HepG2 (cell line): ENCODE data around the gene CRLF1. TPM values are rescaled to one million over a fixed set of nuclear protein-coding genes. Genes with fewer than 3 reads are reported as not detected.
A peak's percentile ranks its signal among the peaks of the same experiment; 100 is the strongest.

Source experiments
- CBX5 ChIP-seq: sonication (generic); formaldehyde crosslinking; IDR thresholded peaks from 2 replicates; pipeline ENCODE4 v1.4.0; 2020; ENCODE audit warnings: missing genetic modification reagents, borderline replicate concordance
- CREBL2 ChIP-seq: sonication (generic); formaldehyde crosslinking; IDR thresholded peaks from 2 replicates; pipeline ENCODE4 v1.8.1; 2023; ENCODE audit warnings: missing genetic modification reagents, mild to moderate bottlenecking, borderline replicate concordance
- DPF2 ChIP-seq: sonication (generic); formaldehyde crosslinking; IDR thresholded peaks from 2 replicates; pipeline ENCODE4 v1.4.0; 2020; ENCODE audit warnings: mild to moderate bottlenecking, low read depth, missing genetic modification reagents, borderline replicate concordance
- ELF3 ChIP-seq: IDR thresholded peaks from 2 replicates; pipeline ENCODE4 v1.6.1; 2016; ENCODE audit warnings: missing genetic modification reagents, missing compliant biosample characterization
- KIAA2018 ChIP-seq: sonication (generic); formaldehyde crosslinking; IDR thresholded peaks from 2 replicates; pipeline ENCODE4 v1.5.0; 2020; ENCODE audit warnings: mild to moderate bottlenecking, missing genetic modification reagents, borderline replicate concordance
- NFKB2 ChIP-seq: sonication (generic); formaldehyde crosslinking; IDR thresholded peaks from 2 replicates; pipeline ENCODE4 v1.4.0; 2020; ENCODE audit warnings: missing genetic modification reagents, borderline replicate concordance
- SUZ12 ChIP-seq: fragments of 150-350 bp; IDR thresholded peaks from 2 replicates; pipeline ENCODE4 v1.6.1; 2014; ENCODE audit warnings: low read depth, low read length
- TFDP1 ChIP-seq: IDR thresholded peaks from 2 replicates; pipeline ENCODE4 v1.6.1; 2016; ENCODE audit warnings: missing compliant biosample characterization, missing genetic modification reagents, borderline replicate concordance
- ZNF142 ChIP-seq: sonication (generic); formaldehyde crosslinking; IDR thresholded peaks from 2 replicates; pipeline ENCODE4 v1.4.0; 2020; ENCODE audit warnings: missing genetic modification reagents
- ZNF549 ChIP-seq: sonication (generic); formaldehyde crosslinking; IDR thresholded peaks from 2 replicates; pipeline ENCODE4 v1.5.0; 2020; ENCODE audit warnings: missing genetic modification reagents
- ZNF749 ChIP-seq: sonication (generic); formaldehyde crosslinking; IDR thresholded peaks from 2 replicates; pipeline ENCODE4 v1.8.0; 2022; ENCODE audit warnings: mild to moderate bottlenecking, missing genetic modification reagents, moderate library complexity, borderline replicate concordance
- ZSCAN21 ChIP-seq: sonication (generic); formaldehyde crosslinking; IDR thresholded peaks from 2 replicates; pipeline ENCODE4 v1.8.0; 2022; ENCODE audit warnings: mild to moderate bottlenecking, missing genetic modification reagents, moderate library complexity, borderline replicate concordance
- polyA plus RNA-seq, 8 experiments: library from polyadenylated mRNA; depleted of rRNA in 3 of 8; stranded (reverse) in 7 of 8; unstranded in 1 of 8; fragments of >200 nt; fragmentation: Illumina TruSeq in 4 of 8; extraction: Trizol in 4 of 8; gene quantifications; 2 replicates each; pipeline versions ENCODE4 v1.2.1 to v1.2.3, GENCODE V29; 2011 to 2016; ENCODE audit warnings: low read depth in 4 of 8, missing spikeins in 1 of 8, mixed read lengths in 1 of 8; ENCODE audit not compliant: insufficient read depth in 1 of 8
- total RNA-seq, 5 experiments: library from RNA; depleted of rRNA; stranded (reverse); fragments of >200 nt; fragmentation: Illumina TruSeq; extraction: Trizol; gene quantifications; 2 replicates each; pipeline ENCODE4 v1.2.3, GENCODE V29; 2016; ENCODE audit warnings: low read depth in 1 of 5

The CRLF1 gene
- total and polyA plus RNA-seq, 2 of the 13 experiments (the other 11 are each of a cell fraction or from before 2014, with no cell fraction given) = 217 to 296 TPM

GRCh38 chr19:18588611-18589379 is 17.8 kb downstream of the CRLF1 start, which contains the start of gene REX1BD (continued):
- TF ChIP-seq CREBL2 (CRISPR knock-in tag) = no peak; the same call in 1 of the 2 replicates
- TF ChIP-seq NFKB2 (CRISPR knock-in tag) = no peak
- TF ChIP-seq CBX5 = peak; percentile 82; the same call in 1 of the 2 replicates
- TF ChIP-seq ELF3 (CRISPR knock-in tag) = peak; percentile 44; the same call in 1 of the 2 replicates
- TF ChIP-seq ZSCAN21 (CRISPR knock-in tag) = no peak
- no peak for TF ChIP-seq ZNF549 (CRISPR knock-in tag)
- 0 out of 2 replicates have a peak, but pooled peaks have one; percentile 3 for TF ChIP-seq KIAA2018 (CRISPR knock-in tag)
- TF ChIP-seq TFDP1 (CRISPR knock-in tag) = peak; percentile 58; the same call in 1 of the 2 replicates
- no peak for TF ChIP-seq ZNF749 (CRISPR knock-in tag)
- no peak for TF ChIP-seq SUZ12
- peak; percentile 22; the same call in 1 of the 2 replicates for TF ChIP-seq DPF2
- TF ChIP-seq ZNF142 (CRISPR knock-in tag) = peak; percentile 52
